A673 (cell line): ENCODE data around the gene PRLR. TPM values are rescaled to one million over a fixed set of nuclear protein-coding genes. Genes with fewer than 3 reads are reported as not detected.

ENCODE experiments used
- BruUV-seq: library from RNA; stranded (reverse); fragments of 400-500 nt; replicated peaks from 2 replicates; lab custom pipeline; 2021; lab: Mats Ljungman, UMichigan
- CTCF ChIA-PET: fragments of 300-600 bp; sonication (Branson Sonifier 250); formaldehyde crosslinking; loops from one replicate; lab custom pipeline; 2022; ENCODE audit warnings: antibody characterized with exemption; lab: Charles Lee
- POLR2A ChIA-PET: fragments of 300-600 bp; sonication (Branson Sonifier 250); formaldehyde crosslinking; loops from one replicate; lab custom pipeline; 2022; ENCODE audit warnings: antibody characterized with exemption; ENCODE audit not compliant: low non-redundant PET; lab: Charles Lee
- DNase-seq: peaks from one replicate; pipeline ENCODE4 v3.0.0-alpha.2; 2015; ENCODE audit warnings: low spot score
- H3K27ac ChIP-seq: fragments of 200-600 bp; sonication (generic); 2 replicates; pipeline ENCODE4 v1.5.1; 2016; ENCODE audit warnings: mixed run types, low read depth, mild to moderate bottlenecking, mixed read lengths, antibody characterized with exemption, low read length; ENCODE audit not compliant: poor library complexity, severe bottlenecking
- H3K27me3 ChIP-seq: fragments of 200-600 bp; sonication (generic); replicated peaks from 2 replicates; pipeline ENCODE4 v1.6.1; 2017; ENCODE audit warnings: mixed run types, low read depth, mild to moderate bottlenecking, mixed read lengths, antibody characterized with exemption, low read length; ENCODE audit not compliant: insufficient read depth, poor library complexity
- H3K36me3 ChIP-seq: fragments of 200-600 bp; sonication (generic); 2 replicates; pipeline ENCODE4 v1.6.1; 2016; ENCODE audit warnings: mixed run types, mild to moderate bottlenecking, mixed read lengths, antibody characterized with exemption, low read length; ENCODE audit not compliant: insufficient read depth, poor library complexity, severe bottlenecking
- H3K4me1 ChIP-seq: fragments of 200-600 bp; sonication (generic); 2 replicates; pipeline ENCODE4 v1.6.1; 2017; ENCODE audit warnings: mixed run types, mild to moderate bottlenecking, mixed read lengths, antibody characterized with exemption, low read length; ENCODE audit not compliant: insufficient read depth, poor library complexity, severe bottlenecking
- H3K4me3 ChIP-seq: fragments of 200-600 bp; sonication (generic); 2 replicates; pipeline ENCODE4 v1.5.1; 2016; ENCODE audit warnings: low read depth, mixed run types, mild to moderate bottlenecking, mixed read lengths, low read length; ENCODE audit not compliant: poor library complexity, severe bottlenecking
- H3K9me3 ChIP-seq: fragments of 200-600 bp; sonication (generic); 2 replicates; pipeline ENCODE4 v1.6.1; 2016; ENCODE audit warnings: mixed run types, low read depth, mild to moderate bottlenecking, mixed read lengths, antibody characterized with exemption, low read length; ENCODE audit not compliant: poor library complexity, severe bottlenecking
- CTCF ChIP-seq: fragments of 300-800, 200-600 bp; sonication (generic); conservative IDR thresholded peaks from 2 replicates; pipeline ENCODE4 v1.5.1; 2017; ENCODE audit warnings: low read depth, mild to moderate bottlenecking, antibody characterized with exemption, low read length, moderate library complexity, mixed read lengths
- EZH2 ChIP-seq: fragments of 200-600 bp; sonication (generic); IDR thresholded peaks from 2 replicates; pipeline ENCODE4 v1.6.1; 2017; ENCODE audit warnings: borderline replicate concordance, low read depth, mild to moderate bottlenecking, mixed read lengths, antibody characterized with exemption, low read length; ENCODE audit not compliant: poor library complexity, severe bottlenecking
- intact Hi-C: fragments of 100-400 bp; cut with micrococcal nuclease; formaldehyde crosslinking; loops from one replicate; pipeline ENCODE4 v1.10.0; 2022; ENCODE audit not compliant: unreplicated experiment
- total RNA-seq: library from RNA; stranded (reverse); gene quantifications from 2 replicates; pipeline ENCODE4 v1.2.3, GENCODE V29; 2021

The PRLR gene
- total RNA-seq, 1 experiment from 2014 or later = not detected

DNA sequence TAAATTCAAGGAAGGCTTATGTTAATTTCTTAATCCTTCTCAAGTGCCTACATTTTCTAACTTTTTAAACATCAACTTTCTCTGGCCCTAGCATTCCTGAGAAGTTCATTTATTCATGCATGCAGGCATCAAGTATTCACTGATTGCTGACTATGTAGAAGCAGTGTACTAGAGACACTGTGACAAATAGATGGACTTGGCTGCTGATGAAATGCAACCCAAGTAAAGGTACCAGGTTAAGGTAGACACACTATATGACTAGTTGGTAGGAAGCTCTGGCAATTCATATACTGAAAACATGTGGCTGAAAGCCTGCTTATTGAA lies 66.6 kb downstream of the PRLR start:
- Histone ChIP-seq H3K9me3 (peaks cover 5% of the 10 kb centered on the region), H3K4me3 (no peak overlapping the region), H3K27ac (no peak overlapping the region), H3K4me1 (no peaks in the 10 kb centered on the region), H3K36me3 (no peaks in the 10 kb centered on the region), H3K27me3 (no peaks in the 10 kb centered on the region)
- ChIA-PET CTCF (no interaction called here), POLR2A (no interaction called here)
- no TSS peak for BruUV-seq
- no peak for TF ChIP-seq EZH2
- TF ChIP-seq CTCF = no peak
- intact Hi-C loops = no loop called here
- DNase-seq = no peak

DNA sequence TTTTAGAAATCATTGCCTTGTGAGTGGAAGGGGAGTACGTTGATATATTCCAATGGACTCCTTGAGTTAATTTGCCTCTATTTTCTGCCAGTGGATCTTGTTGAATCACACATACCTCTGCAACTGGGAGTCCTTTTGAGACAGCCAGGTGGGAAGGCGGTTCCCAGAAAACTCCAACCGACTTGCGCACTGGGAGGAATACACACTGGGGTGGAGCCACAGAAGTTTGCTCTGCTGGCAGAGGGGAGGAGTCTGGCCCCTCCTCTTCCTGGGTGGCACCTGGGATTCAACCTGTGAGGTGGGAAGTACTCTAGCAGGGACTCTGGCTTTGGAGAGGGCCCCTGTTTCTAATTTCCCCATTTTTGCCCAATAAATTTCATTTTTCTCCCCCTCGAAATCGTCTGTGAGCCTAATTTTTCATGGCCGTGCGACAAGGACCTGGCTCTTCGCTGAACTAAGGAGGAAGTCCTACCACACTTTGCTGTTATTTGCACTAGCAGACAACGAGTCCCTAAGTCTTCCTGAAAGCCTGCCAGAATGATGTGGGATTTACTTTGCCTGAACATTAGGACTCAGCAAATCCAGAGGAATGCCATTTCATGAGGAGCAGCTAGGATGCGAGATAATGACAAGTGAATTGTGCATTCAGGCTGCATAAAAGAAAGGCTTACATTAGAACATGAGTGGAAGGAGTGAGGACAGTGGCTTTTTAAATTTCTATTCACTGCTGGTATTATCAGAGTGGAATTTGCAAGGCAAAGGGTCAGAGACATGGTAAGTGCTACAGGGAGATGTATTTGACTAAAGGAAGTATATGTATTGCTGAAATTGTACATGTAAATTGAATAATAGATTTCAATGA lies 67.2 kb downstream of the PRLR start:
- TF ChIP-seq EZH2 = no peak
- TF ChIP-seq CTCF = no peak

GRCh38 chr5:35161652-35162273 lies 68.5 kb downstream of the PRLR start:
- H3K4me1 ChIP-seq = no peaks in the 10 kb centered on the region
- intact Hi-C loops = no loop called here
- POLR2A ChIA-PET = no interaction called here
- DNase-seq = no peak
- no peaks in the 10 kb centered on the region for H3K9me3 ChIP-seq
- no peaks in the 10 kb centered on the region for H3K27me3 ChIP-seq
- no peaks in the 10 kb centered on the region for H3K36me3 ChIP-seq
- H3K4me3 ChIP-seq = no peak overlapping the region
- TF ChIP-seq EZH2 (no peak), CTCF (no peak)
- H3K27ac ChIP-seq = no peak overlapping the region
- CTCF ChIA-PET = no interaction called here
- no TSS peak for BruUV-seq

More for the DNA sequence above, 67.2 kb downstream of the PRLR start:
- intact Hi-C loops = no loop called here
- DNase-seq = no peak
- no peaks in the 10 kb centered on the region for H3K4me1 ChIP-seq
- peaks cover under 1% of the 10 kb centered on the region for H3K9me3 ChIP-seq
- no peak overlapping the region for H3K27ac ChIP-seq
- no peak overlapping the region for H3K4me3 ChIP-seq
- no TSS peak for BruUV-seq
- no peaks in the 10 kb centered on the region for H3K27me3 ChIP-seq
- H3K36me3 ChIP-seq = no peaks in the 10 kb centered on the region
- ChIA-PET CTCF (no interaction called here), POLR2A (no interaction called here)
